ENCODE measurements around the gene ITGAD.

DNA sequence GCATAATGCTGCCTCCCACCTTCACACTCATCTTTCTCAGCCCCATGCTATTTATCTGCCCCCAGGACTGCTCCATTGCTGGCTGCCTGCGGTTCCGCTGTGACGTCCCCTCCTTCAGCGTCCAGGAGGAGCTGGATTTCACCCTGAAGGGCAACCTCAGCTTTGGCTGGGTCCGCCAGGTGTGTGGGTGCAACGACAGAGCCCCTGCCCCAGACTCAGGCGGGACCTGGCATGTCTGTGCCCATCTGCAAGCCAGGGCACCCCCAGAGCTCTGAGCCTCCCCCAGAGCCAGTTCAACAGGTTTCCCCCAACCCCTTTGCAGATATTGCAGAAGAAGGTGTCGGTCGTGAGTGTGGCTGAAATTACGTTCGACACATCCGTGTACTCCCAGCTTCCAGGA, 12.9 kb upstream of the ITGAD start:
- TF ChIP-seq, protein P1, sequence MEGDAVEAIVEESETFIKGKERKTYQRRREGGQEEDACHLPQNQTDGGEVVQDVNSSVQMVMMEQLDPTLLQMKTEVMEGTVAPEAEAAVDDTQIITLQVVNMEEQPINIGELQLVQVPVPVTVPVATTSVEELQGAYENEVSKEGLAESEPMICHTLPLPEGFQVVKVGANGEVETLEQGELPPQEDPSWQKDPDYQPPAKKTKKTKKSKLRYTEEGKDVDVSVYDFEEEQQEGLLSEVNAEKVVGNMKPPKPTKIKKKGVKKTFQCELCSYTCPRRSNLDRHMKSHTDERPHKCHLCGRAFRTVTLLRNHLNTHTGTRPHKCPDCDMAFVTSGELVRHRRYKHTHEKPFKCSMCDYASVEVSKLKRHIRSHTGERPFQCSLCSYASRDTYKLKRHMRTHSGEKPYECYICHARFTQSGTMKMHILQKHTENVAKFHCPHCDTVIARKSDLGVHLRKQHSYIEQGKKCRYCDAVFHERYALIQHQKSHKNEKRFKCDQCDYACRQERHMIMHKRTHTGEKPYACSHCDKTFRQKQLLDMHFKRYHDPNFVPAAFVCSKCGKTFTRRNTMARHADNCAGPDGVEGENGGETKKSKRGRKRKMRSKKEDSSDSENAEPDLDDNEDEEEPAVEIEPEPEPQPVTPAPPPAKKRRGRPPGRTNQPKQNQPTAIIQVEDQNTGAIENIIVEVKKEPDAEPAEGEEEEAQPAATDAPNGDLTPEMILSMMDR (conservative IDR thresholded peaks at IDR 0.05; ENCODE audit: low read length) = no peak
- TF ChIP-seq EZH2phosphoT487 (IDR thresholded peaks at IDR 0.05; ENCODE audit: borderline replicate concordance) = no peak

Data from Loucy (cell line).